Ishikawa (cell line): ENCODE results near the gene PHF1.

ENCODE experiments used
- CEBPB ChIP-seq: IDR thresholded peaks from 2 replicates; pipeline ENCODE4 v1.6.1; 2012
- EGR1 ChIP-seq: IDR thresholded peaks from 2 replicates; pipeline ENCODE4 v1.6.1; 2012
- EP300 ChIP-seq: IDR thresholded peaks from 2 replicates; pipeline ENCODE4 v1.6.1; 2012; ENCODE audit warnings: borderline replicate concordance
- FOXM1 ChIP-seq: IDR thresholded peaks from 2 replicates; pipeline ENCODE4 v1.6.1; 2012; ENCODE audit warnings: low read depth, borderline replicate concordance
- NFIC ChIP-seq: IDR thresholded peaks from 2 replicates; pipeline ENCODE4 v1.6.1; 2012
- RAD21 ChIP-seq: IDR thresholded peaks from 2 replicates; pipeline ENCODE4 v1.6.1; 2012; ENCODE audit warnings: low read depth
- TAF1 ChIP-seq: IDR thresholded peaks from 2 replicates; pipeline ENCODE4 v1.6.1; 2012; ENCODE audit warnings: low read depth, mild to moderate bottlenecking
- TCF12 ChIP-seq: IDR thresholded peaks from 2 replicates; pipeline ENCODE4 v1.6.1; 2012; ENCODE audit warnings: low read depth
- YY1 ChIP-seq: IDR thresholded peaks from 2 replicates; pipeline ENCODE4 v1.6.1; 2012; ENCODE audit warnings: low read depth
- ZBTB7A ChIP-seq: IDR thresholded peaks from 2 replicates; pipeline ENCODE4 v1.6.1; 2012; ENCODE audit warnings: low read depth
- TF ChIP-seq, protein P1 (sequence below): IDR thresholded peaks from 2 replicates; pipeline ENCODE4 v1.6.1; 2012; ENCODE audit warnings: low read depth, mild to moderate bottlenecking
- TF ChIP-seq, protein P2 (sequence below): IDR thresholded peaks from 2 replicates; pipeline ENCODE4 v1.6.1; 2012
- TF ChIP-seq, protein P3 (sequence below): IDR thresholded peaks from 2 replicates; pipeline ENCODE4 v1.6.1; 2012

DNA sequence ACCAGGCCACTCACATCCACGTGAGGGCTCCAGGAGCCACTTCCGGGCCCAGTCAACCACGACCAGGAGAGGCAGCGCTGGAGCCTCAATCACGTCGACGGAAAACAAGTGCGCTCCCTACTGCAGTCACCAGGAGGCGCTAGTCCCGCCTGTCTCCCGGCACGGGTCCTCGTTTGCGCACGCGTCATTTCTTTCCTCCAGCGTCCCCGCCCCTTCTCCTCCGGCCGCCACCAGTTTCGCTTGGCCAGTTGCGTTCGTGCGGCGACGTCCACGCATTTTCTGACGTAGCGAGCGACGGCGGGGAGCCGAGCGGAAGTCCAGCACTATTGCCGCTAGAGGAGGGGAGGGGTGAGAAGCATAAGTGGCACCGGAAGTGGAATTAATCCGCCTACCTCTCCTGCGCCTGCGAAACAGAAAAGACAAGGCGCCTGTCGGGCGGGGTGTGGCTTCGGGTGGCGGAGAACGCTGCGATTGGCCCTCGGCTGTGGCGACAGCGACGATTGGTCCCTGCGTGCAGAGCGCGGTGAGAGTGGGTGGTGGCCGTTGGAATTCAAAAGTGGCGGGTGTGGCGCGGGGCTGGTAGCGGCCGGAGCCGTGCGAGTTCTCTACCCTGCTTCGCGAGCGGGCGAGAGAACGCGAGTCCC lies 19.4 kb upstream of the PHF1 start, which contains the start of gene KIFC1:
- TF ChIP-seq, protein P1, sequence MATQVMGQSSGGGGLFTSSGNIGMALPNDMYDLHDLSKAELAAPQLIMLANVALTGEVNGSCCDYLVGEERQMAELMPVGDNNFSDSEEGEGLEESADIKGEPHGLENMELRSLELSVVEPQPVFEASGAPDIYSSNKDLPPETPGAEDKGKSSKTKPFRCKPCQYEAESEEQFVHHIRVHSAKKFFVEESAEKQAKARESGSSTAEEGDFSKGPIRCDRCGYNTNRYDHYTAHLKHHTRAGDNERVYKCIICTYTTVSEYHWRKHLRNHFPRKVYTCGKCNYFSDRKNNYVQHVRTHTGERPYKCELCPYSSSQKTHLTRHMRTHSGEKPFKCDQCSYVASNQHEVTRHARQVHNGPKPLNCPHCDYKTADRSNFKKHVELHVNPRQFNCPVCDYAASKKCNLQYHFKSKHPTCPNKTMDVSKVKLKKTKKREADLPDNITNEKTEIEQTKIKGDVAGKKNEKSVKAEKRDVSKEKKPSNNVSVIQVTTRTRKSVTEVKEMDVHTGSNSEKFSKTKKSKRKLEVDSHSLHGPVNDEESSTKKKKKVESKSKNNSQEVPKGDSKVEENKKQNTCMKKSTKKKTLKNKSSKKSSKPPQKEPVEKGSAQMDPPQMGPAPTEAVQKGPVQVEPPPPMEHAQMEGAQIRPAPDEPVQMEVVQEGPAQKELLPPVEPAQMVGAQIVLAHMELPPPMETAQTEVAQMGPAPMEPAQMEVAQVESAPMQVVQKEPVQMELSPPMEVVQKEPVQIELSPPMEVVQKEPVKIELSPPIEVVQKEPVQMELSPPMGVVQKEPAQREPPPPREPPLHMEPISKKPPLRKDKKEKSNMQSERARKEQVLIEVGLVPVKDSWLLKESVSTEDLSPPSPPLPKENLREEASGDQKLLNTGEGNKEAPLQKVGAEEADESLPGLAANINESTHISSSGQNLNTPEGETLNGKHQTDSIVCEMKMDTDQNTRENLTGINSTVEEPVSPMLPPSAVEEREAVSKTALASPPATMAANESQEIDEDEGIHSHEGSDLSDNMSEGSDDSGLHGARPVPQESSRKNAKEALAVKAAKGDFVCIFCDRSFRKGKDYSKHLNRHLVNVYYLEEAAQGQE, result no peak
- TF ChIP-seq RAD21 (peak; percentile 55; the same call in 1 of the 2 replicates), YY1 (no peak), TCF12 (peak; percentile 43; the same call in 1 of the 2 replicates), FOXM1 (peak; percentile 89), EP300 (peak; percentile 56), CEBPB (no peak), ZBTB7A (no peak), EGR1 (no peak), TAF1 (peak; percentile 57; the same call in 1 of the 2 replicates), NFIC (no peak)
- TF ChIP-seq, protein P2, sequence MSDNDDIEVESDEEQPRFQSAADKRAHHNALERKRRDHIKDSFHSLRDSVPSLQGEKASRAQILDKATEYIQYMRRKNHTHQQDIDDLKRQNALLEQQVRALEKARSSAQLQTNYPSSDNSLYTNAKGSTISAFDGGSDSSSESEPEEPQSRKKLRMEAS, result peak; percentile 95
- TF ChIP-seq, protein P3, sequence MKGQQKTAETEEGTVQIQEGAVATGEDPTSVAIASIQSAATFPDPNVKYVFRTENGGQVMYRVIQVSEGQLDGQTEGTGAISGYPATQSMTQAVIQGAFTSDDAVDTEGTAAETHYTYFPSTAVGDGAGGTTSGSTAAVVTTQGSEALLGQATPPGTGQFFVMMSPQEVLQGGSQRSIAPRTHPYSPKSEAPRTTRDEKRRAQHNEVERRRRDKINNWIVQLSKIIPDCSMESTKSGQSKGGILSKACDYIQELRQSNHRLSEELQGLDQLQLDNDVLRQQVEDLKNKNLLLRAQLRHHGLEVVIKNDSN, result peak; percentile 60
